HG03565 (cell line): ENCODE measurements around the gene DTX3.
"Not testable (repeated sequence)": the region's sequence is repeated elsewhere in the genome, so short reads cannot be mapped to it uniquely, and the experiment has no call there.

Experiments used
- ATAC-seq: cut with Tn5 transposase; IDR thresholded peaks from one replicate; pipeline ENCODE4 v1.9.1; 2021; ENCODE audit warnings: mild to moderate bottlenecking, moderate library complexity; ENCODE audit not compliant: unreplicated experiment

DTX3 gene

GRCh38 chr12:57631566-57632072 lies 27.0 kb downstream of the DTX3 start:
- no peak for ATAC-seq

DNA sequence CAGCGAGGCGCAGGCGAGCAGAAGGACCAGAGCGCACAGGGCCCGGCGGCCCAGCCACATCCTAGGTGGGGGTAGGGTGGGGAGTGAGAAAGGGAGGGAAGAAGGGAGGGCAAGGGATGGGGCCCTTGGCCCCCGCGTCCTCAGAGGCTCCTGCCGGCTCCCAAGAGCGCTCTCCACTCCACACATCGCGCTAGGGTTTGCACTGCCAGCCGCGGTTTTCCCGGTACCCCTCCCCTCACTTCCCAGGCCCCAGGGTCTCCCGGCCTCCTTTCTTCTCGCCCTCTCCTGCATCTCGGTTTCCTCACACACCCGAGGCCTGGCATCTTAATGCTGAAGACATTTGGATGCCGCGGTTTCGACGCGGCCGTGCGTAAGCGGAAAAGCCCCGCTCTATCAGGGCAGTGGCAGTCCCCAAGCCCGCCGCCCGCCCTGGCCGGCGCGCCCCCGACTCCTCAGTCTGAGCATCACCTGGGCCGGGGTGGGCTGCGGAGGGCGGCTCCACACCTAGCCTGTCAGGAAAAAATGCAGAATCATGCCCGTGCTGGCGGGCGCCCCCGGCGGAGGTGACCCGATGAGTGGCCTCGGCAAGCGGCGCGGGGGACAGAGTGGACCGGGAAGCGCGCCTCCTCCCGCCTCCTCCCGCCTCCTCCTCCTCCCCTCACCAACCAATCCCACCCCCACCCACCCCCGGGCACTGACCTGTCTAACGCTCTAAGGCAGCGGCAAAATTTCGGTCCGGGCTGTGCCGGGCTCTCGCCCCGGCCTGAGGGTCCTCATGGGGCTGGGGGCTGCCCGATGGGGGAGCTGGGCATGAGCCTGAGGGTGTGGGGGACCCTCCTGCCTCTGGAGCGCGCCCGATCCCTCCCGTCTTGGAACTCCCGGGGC lies 27.7 kb downstream of the DTX3 start:
- no peak for ATAC-seq

DNA sequence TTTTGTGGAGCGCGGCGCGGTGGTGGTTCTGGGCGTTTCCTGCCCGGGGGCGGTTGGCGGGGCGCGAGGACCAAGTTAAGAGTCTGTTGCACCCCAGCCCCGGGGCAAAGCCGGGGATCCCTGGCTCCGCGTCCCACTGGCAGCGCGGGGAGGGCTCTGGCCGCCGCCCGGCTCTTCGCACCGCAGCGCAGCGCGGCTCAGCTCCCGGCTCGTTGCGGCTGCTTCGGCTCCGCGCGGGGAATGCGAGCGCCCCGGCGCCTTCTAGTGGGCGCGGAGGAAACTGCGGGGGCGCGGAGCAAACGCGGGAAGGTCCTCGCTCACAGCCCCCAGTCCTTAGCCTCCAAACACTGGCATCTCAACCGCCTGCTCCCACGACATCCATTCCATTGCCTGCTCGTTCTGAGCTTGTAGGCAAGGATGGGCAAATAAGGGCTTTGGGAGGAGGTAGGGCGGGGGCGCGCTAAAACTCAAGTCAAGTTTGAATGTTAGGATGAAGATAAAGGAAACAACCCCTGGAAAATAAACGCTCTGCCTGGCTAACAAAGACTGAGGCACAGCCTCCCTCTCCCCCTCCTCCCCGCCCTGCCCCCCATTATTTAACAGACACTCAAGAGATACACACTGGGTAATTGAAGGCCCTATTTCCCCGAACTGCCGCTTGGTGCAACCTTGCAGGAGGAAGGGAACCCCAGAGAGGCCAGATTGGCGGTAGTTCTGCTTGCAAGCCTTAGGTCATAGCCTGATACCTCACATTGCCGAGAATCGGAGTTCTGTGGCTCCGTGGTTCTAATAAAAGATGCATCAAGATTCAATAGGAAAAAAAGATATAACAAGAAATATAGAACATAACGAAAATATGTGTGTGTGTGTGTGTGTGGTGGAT lies 28.6 kb downstream of the DTX3 start, which contains the start of gene B4GALNT1:
Gene B4GALNT1 (minus strand): TSS at position 244 of the 883 bp plus-strand sequence. CDS start 1,069 bp downstream, outside the sequence.
- ATAC-seq = no peak

GRCh38 chr12:57636731-57637130 lies 32.1 kb downstream of the DTX3 start:
- ATAC-seq = not testable (repeated sequence)

DNA sequence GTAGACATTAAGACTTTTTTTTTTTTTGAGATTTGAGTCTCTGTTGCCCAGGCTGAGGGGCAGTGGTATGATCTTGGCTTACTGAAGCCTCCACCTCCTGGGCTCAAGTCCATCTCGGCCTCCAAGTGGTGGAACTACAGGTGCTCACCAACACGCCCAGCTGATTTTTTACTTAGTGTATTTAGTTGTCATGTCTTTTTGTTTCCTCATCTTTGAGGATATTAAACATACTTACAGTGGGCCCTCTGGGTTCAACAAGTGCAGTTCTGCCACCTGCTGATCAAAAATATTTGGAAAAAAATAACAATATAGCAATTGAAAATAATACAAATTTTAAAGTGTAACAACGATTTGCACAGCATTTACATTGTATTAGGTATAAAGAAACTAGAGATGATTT lies 32.7 kb downstream of the DTX3 start:
- no peak for ATAC-seq

DNA sequence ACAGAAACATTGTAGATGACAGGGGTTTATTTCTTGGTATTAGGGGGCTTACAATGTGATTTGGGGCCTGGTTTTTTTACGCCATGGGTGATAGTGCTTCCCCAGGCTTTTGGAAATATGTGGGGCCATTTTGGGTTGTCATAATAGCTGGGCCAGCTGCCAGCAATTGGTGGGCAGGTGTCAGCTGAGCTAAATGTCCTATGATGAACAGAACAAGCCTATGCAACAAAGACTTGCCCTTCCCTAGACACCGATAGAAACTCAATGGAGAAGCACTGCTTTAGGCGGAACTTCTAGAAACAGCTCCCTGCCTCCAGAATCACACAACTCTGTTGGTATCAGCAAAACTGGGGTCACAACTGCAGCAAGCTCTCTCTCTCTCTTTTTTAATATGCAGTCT lies 33.5 kb downstream of the DTX3 start:
- ATAC-seq = no peak

DNA sequence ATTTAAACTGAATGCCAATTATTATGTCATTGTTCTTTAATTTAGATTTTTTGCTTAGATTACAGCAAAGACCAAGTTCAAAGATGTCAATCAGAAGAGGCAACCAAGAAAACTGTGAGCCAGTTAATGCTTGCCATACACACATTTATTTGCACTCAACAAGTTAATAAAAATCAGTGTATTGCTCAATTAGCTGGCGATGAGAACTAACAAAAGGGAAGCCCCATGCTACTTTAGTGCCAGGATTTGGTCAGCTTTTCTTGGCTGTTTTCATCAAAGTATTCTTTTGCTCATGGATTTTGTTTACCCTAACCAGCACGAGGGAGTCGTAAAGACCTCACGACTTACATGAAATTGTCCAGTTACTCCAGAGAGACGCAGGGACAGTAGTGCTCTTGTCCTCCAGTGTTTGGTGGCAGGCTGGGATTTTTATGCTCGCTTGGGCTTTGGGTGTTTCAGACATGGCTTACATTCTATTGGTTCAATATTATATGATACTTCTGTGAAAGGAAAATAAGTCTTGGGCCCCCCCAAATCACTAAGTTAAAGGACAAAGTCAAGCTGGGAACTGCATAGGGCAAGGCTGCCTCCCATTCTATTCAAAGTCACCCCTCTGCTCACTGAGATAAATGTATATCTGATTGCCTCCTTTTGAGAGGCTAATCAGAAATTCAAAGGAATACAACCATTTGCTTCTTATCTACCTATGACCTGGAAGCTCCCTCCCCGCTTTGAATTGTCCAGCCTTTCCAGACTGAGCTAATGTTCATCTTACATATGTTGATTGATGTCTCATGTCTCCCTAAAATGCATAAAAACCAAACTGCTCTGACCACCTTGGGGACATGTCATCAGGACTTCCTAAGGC lies 35.8 kb downstream of the DTX3 start:
- no peak for ATAC-seq

- ATAC-seq = no peak
These were observed 37.2 kb downstream of the DTX3 start for GRCh38 chr12:57641699-57642442.

GRCh38 chr12:57645990-57646658 lies 41.5 kb downstream of the DTX3 start:
- not testable (repeated sequence) for ATAC-seq

DNA sequence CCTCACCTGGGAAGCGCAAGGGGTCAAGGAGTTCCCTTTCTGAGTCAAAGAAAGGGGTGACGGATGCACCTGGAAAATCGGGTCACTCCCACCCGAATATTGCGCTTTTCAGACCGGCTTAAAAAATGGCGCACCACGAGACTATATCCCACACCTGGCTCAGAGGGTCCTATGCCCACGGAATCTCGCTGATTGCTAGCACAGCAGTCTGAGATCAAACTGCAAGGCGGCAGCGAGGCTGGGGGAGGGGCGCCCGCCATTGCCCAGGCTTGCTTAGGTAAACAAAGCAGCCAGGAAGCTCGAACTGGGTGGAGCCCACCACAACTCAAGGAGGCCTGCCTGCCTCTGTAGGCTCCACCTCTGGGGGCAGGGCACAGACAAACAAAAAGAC lies 42.0 kb downstream of the DTX3 start:
- not testable (repeated sequence) for ATAC-seq

DNA sequence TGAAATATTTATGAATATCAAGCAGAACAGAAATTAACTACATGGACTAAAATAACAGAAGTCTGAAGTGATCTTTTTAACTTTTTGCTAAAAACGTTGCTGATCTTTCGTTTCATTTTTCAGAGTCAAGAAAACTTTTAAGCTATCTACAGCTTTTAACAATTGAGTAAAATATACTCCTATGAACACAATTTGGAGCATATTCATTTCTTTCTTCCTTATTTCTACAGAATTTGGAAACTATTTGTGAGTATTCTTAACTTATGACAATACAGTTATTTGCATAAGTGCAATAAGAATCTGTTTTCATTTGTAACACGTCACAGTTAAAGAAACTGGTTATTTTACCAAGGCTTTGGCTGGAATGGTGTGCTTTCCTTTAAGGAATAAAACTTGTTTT lies 49.4 kb downstream of the DTX3 start:
- no peak for ATAC-seq

GRCh38 chr12:57655541-57656240 lies 51.1 kb downstream of the DTX3 start:
- no peak for ATAC-seq

- ATAC-seq = not testable (repeated sequence)
These were observed 51.8 kb downstream of the DTX3 start for GRCh38 chr12:57656408-57656807.

GRCh38 chr12:57657744-57658143 lies 53.1 kb downstream of the DTX3 start:
- ATAC-seq = no peak

DNA sequence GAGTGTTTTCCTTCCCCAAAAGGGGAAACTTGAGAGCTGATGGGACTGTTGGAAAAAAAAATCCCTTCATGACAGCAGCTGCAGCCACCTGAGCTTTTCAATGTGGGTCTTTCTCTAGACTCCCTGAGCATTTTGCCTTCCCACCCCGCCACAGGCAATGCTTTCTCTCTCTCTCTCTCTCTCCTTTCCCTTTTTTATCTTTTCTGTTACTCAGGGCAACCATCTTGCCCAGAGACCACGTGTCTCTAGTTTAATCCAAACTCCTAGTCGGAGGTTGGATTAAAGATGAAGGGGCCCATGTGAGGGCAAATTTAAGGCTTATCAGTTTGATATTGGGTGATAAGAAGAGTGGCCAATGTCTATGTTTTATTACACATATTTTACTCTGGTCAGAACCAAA lies 54.3 kb downstream of the DTX3 start:
- ATAC-seq = no peak
